DND-41 (cell line): ENCODE measurements around the gene PYGB.

Experiments used
- CTCF ChIP-seq: IDR thresholded peaks from 2 replicates; pipeline ENCODE4 v1.5.1; 2012; ENCODE audit warnings: borderline replicate concordance, low read length, moderate library complexity, mild to moderate bottlenecking; ENCODE audit not compliant: poor library complexity, severe bottlenecking; ENCODE audit errors: extremely low read depth
- EZH2 ChIP-seq: IDR thresholded peaks from 3 replicates; pipeline ENCODE4 v1.6.1; 2012; ENCODE audit warnings: borderline replicate concordance, low read depth, mild to moderate bottlenecking, moderate library complexity, low read length, inconsistent platforms; ENCODE audit not compliant: severe bottlenecking

- TF ChIP-seq CTCF (no peak), EZH2 (no peak)
Measured at GRCh38 chr20:25306991-25307903, 59.4 kb downstream of the PYGB start.
